Stimulated activated CD4-positive, alpha-beta T cell treated with anti-CD3 and anti-CD28 coated beads, TNF-alpha, amount 100 ng/mL, for 1 hour (primary cell): ENCODE results near the gene SRRT.
A peak's percentile ranks its signal among the peaks of the same experiment; 100 is the strongest.
"Not testable (repeated sequence)": the region's sequence is repeated elsewhere in the genome, so short reads cannot be mapped to it uniquely, and the experiment has no call there.

ENCODE experiments used
- DNase-seq, 3 donors: peaks; one replicate each; pipeline ENCODE4 v3.0.0-alpha.2; 2020; ENCODE audit warnings: low read depth in 3 of 3, low spot score in 1 of 3

SRRT gene

GRCh38 chr7:100893318-100893895 lies 18.5 kb downstream of the SRRT start:
- no peak for DNase-seq

- no peak for DNase-seq
Observed at GRCh38 chr7:100893910-100894721, 19.2 kb downstream of the SRRT start.

GRCh38 chr7:100894860-100895700 lies 20.2 kb downstream of the SRRT start:
- DNase-seq = peak in 1 of 3 donors; percentile 57

GRCh38 chr7:100895701-100895955 lies 20.7 kb downstream of the SRRT start, which contains the start of gene ACHE:
TSS of gene ACHE (minus strand) at chr7:100895888. CDS start at chr7:100894232, 1,656 bp downstream.
- DNase-seq = no peak

- no peak for DNase-seq
Observed at GRCh38 chr7:100895956-100896731, 21.2 kb downstream of the SRRT start.

- DNase-seq = peak in 1 of 3 donors; percentile 66
Observed at GRCh38 chr7:100896732-100897608, 22.1 kb downstream of the SRRT start.

GRCh38 chr7:100897772-100898454 lies 23.0 kb downstream of the SRRT start:
- DNase-seq = no peak

- DNase-seq = no peak
Observed at GRCh38 chr7:100899432-100899831, 24.5 kb downstream of the SRRT start.

GRCh38 chr7:100900978-100901377 lies 26.1 kb downstream of the SRRT start:
- no peak for DNase-seq

- DNase-seq = no peak
Observed at GRCh38 chr7:100901921-100902332, 27.0 kb downstream of the SRRT start.

GRCh38 chr7:100902638-100903037 lies 27.7 kb downstream of the SRRT start:
- no peak for DNase-seq

GRCh38 chr7:100908512-100908911 lies 33.6 kb downstream of the SRRT start:
- no peak for DNase-seq

GRCh38 chr7:100910443-100910842 lies 35.5 kb downstream of the SRRT start:
- not testable (repeated sequence) for DNase-seq

- no peak for DNase-seq
Observed at GRCh38 chr7:100911484-100911883, 36.6 kb downstream of the SRRT start.

- no peak for DNase-seq
Observed at GRCh38 chr7:100914208-100914878, 39.4 kb downstream of the SRRT start.

- no peak for DNase-seq
Observed at GRCh38 chr7:100914879-100915447, 40.1 kb downstream of the SRRT start.

GRCh38 chr7:100919335-100919734 lies 44.4 kb downstream of the SRRT start:
- DNase-seq = not testable (repeated sequence)

- not testable (repeated sequence) for DNase-seq
Observed at GRCh38 chr7:100919779-100920437, 45.0 kb downstream of the SRRT start.
